Activated naive CD8-positive, alpha-beta T cell treated with anti-CD3 and anti-CD28 coated beads, Interleukin-2, amount 50 U/mL, for 16 hours (primary cell): ENCODE data around the gene DDX56.

Experiments used
- DNase-seq: peaks from one replicate; pipeline ENCODE4 v3.0.0-alpha.2; 2020; ENCODE audit warnings: low read depth, low spot score

The DDX56 gene

GRCh38 chr7:44595934-44596635, 22.4 kb upstream of the DDX56 start:
- DNase-seq, result no peak

GRCh38 chr7:44590910-44591309, 17.2 kb upstream of the DDX56 start:
- no peak for DNase-seq

GRCh38 chr7:44587843-44588711, 14.4 kb upstream of the DDX56 start:
- DNase-seq, result peak; percentile 32

GRCh38 chr7:44583146-44583865, 9.6 kb upstream of the DDX56 start:
- DNase-seq, result no peak

GRCh38 chr7:44581879-44582603, 8.3 kb upstream of the DDX56 start, which contains the start of gene TMED4:
TSS of gene TMED4 (minus strand) at chr7:44582231. CDS start at chr7:44582206, 25 bp downstream.
- DNase-seq, result peak; percentile 100

GRCh38 chr7:44580945-44581878, 7.5 kb upstream of the DDX56 start:
- no peak for DNase-seq

GRCh38 chr7:44576228-44576627, 2.5 kb upstream of the DDX56 start:
- DNase-seq, result no peak

- DNase-seq, result no peak
Observed at GRCh38 chr7:44575054-44575453, 1.3 kb upstream of the DDX56 start.

- no peak for DNase-seq
Observed at GRCh38 chr7:44574287-44574872, 672 bp upstream of the DDX56 start.

GRCh38 chr7:44572771-44573170, 937 bp downstream of the DDX56 start:
- no peak for DNase-seq

- no peak for DNase-seq
Observed at GRCh38 chr7:44569959-44570358, 3.7 kb downstream of the DDX56 start.

- no peak for DNase-seq
Observed at GRCh38 chr7:44568771-44569560, 4.7 kb downstream of the DDX56 start.

- DNase-seq, result no peak
Observed at GRCh38 chr7:44567884-44568283, 5.8 kb downstream of the DDX56 start.

- DNase-seq, result no peak
Observed at GRCh38 chr7:44566680-44567079, 7.0 kb downstream of the DDX56 start.

- no peak for DNase-seq
Observed at GRCh38 chr7:44565795-44566559, 7.7 kb downstream of the DDX56 start.

GRCh38 chr7:44565097-44565794, 8.5 kb downstream of the DDX56 start:
- DNase-seq, result peak; percentile 13

GRCh38 chr7:44564606-44565005, 9.1 kb downstream of the DDX56 start:
- DNase-seq, result no peak

GRCh38 chr7:44563171-44563679, 10.5 kb downstream of the DDX56 start:
- no peak for DNase-seq
